Mesendoderm (in vitro differentiated cells): ENCODE measurements around the gene GALNT9.

Experiments used
- DNase-seq: peaks from one replicate; pipeline ENCODE4 v3.0.0; 2013
- H2AK5ac ChIP-seq: 2 replicates; pipeline ENCODE4 v1.6.1; 2013; ENCODE audit warnings: low read length, inconsistent platforms
- H2BK120ac ChIP-seq: 2 replicates; pipeline ENCODE4 v1.6.1; 2013; ENCODE audit warnings: low read depth, mild to moderate bottlenecking, low read length, moderate library complexity, mixed read lengths
- H2BK15ac ChIP-seq: replicated peaks from 2 replicates; pipeline ENCODE4 v1.6.1; 2013; ENCODE audit warnings: low read depth, mild to moderate bottlenecking, moderate library complexity
- H2BK5ac ChIP-seq: 2 replicates; pipeline ENCODE4 v1.6.1; 2013; ENCODE audit warnings: low read length, inconsistent platforms
- H3K18ac ChIP-seq: 2 replicates; pipeline ENCODE4 v1.6.1; 2013; ENCODE audit warnings: mild to moderate bottlenecking, low read length, mixed read lengths
- H3K23ac ChIP-seq: one replicate; pipeline ENCODE4 v1.6.1; 2013; ENCODE audit warnings: low read length
- H3K27ac ChIP-seq: 2 replicates; pipeline ENCODE4 v1.5.1; 2013; ENCODE audit warnings: low read depth, mild to moderate bottlenecking, inconsistent platforms, low read length, moderate library complexity
- H3K27me3 ChIP-seq: 2 replicates; pipeline ENCODE4 v1.6.1; 2013; ENCODE audit warnings: low read length, control low read depth, mild to moderate bottlenecking, inconsistent platforms; ENCODE audit not compliant: insufficient read depth, poor library complexity
- H3K36me3 ChIP-seq: 2 replicates; pipeline ENCODE4 v1.6.1; 2013; ENCODE audit warnings: low read length, inconsistent platforms; ENCODE audit not compliant: control insufficient read depth, insufficient read depth
- H3K4ac ChIP-seq: one replicate; pipeline ENCODE4 v1.6.1; 2013; ENCODE audit warnings: low read depth, mild to moderate bottlenecking, low read length, moderate library complexity
- H3K4me1 ChIP-seq: 2 replicates; pipeline ENCODE4 v1.6.1; 2013; ENCODE audit warnings: low read depth, low read length, inconsistent platforms; ENCODE audit not compliant: control insufficient read depth
- H3K4me2 ChIP-seq: 2 replicates; pipeline ENCODE4 v1.6.1; 2013; ENCODE audit warnings: low read length
- H3K4me3 ChIP-seq: 2 replicates; pipeline ENCODE4 v1.5.1; 2013; ENCODE audit warnings: mild to moderate bottlenecking, low read length
- H3K56ac ChIP-seq: one replicate; pipeline ENCODE4 v1.6.1; 2013; ENCODE audit warnings: low read length
- H3K79me1 ChIP-seq: 2 replicates; pipeline ENCODE4 v1.6.1; 2013; ENCODE audit warnings: low read length, inconsistent platforms
- H3K79me2 ChIP-seq: 2 replicates; pipeline ENCODE4 v1.6.1; 2013; ENCODE audit warnings: mild to moderate bottlenecking, low read length; ENCODE audit not compliant: control insufficient read depth, insufficient read depth
- H3K9ac ChIP-seq: 2 replicates; pipeline ENCODE4 v1.6.1; 2013; ENCODE audit warnings: low read length, inconsistent platforms
- H4K5ac ChIP-seq: one replicate; pipeline ENCODE4 v1.6.1; 2013; ENCODE audit warnings: low read length
- H4K8ac ChIP-seq: one replicate; pipeline ENCODE4 v1.6.1; 2013; ENCODE audit warnings: low read depth, mild to moderate bottlenecking, control low read depth, low read length, moderate library complexity
- WGBS: extraction: QIAGEN DNeasy Blood & Tissue Kit; methylation state at CpG from one replicate; pipeline ENCODE4 v1.1.7; 2013; ENCODE audit warnings: low lambda C conversion rate, missing lambda C conversion rate; ENCODE audit not compliant: insufficient coverage; ENCODE audit errors: extremely low coverage; 5-methylcytosine and 5-hydroxymethylcytosine counted together

The GALNT9 gene

DNA sequence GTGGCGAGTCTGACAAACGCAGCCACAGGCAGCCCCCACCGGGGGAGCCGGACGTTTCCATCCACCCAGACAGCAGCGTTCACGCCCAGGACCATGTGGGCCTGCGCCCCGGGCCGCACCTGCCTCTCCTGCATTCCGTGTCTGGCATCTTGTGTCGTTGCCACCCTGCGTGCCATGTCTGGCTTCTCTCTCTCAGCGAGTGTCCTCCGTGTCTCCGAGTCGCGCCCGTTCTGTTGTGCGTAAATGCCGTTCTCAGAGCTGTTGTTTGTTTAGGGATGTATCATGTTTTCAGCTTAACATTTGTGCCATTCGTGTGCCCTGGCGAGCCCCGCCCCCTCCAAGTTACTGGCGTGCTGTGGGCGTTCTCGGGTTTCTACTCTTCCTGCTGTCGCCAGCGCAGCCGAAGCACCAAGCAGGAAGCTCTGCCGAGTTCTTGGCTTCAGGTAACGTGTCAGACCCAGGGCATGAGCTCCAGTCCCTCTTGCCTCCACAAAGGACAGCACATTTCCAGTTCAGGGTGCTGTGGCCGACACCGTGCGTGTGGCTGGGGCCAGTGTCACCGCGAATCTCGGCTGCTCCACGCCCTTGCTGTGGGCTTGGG is 150.5 kb downstream of the GALNT9 start:
- no CpG with 5 or more reads among the region's 39 CpGs for WGBS
- no peak overlapping the region for H3K23ac ChIP-seq
- H2BK5ac ChIP-seq = no peak overlapping the region
- H3K27me3 ChIP-seq = no peaks in the 10 kb centered on the region
- no peak overlapping the region for H3K4me2 ChIP-seq
- no peak overlapping the region for H2BK15ac ChIP-seq
- H3K4me1 ChIP-seq = no peaks in the 10 kb centered on the region
- H4K8ac ChIP-seq = no peak overlapping the region
- no peak overlapping the region for H2AK5ac ChIP-seq
- no peak overlapping the region for H2BK120ac ChIP-seq
- H3K36me3 ChIP-seq = no peaks in the 10 kb centered on the region
- no peak overlapping the region for H3K27ac ChIP-seq
- H3K79me1 ChIP-seq = no peaks in the 10 kb centered on the region
- no peaks in the 10 kb centered on the region for H3K79me2 ChIP-seq
- no peak overlapping the region for H3K9ac ChIP-seq
- no peak overlapping the region for H3K4ac ChIP-seq
- no peak overlapping the region for H3K4me3 ChIP-seq
- DNase-seq = no peak
- H4K5ac ChIP-seq = no peak overlapping the region
- H3K56ac ChIP-seq = no peak overlapping the region
- no peak overlapping the region for H3K18ac ChIP-seq

DNA sequence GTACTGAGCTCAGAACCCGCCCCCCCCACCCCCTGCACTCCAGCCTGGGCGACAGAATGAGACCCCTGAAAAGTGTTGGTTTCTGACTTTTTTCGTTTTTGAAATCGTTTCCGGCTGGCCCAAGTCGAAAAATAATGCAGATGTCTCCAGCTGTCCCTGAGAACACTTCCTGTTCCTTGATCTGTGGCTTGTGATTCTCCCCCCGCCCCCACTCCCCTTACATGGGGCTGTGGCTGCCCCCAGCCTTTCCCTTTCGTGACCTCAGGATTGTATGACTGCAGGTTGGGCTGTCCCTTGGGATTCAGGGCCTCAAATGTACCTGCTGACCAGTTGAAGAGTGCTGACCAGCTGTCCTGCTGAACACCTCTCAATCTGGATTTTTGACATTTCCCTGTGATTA is 151.1 kb downstream of the GALNT9 start:
- Histone ChIP-seq H2BK120ac (no peak overlapping the region), H2AK5ac (no peak overlapping the region), H3K4ac (no peak overlapping the region), H3K23ac (no peak overlapping the region), H3K4me2 (no peak overlapping the region), H3K79me1 (no peaks in the 10 kb centered on the region), H4K5ac (no peak overlapping the region), H3K18ac (no peak overlapping the region), H3K9ac (no peak overlapping the region), H3K27ac (no peak overlapping the region), H3K4me3 (no peak overlapping the region), H3K4me1 (no peaks in the 10 kb centered on the region), H3K56ac (no peak overlapping the region), H3K27me3 (no peaks in the 10 kb centered on the region), H3K36me3 (no peaks in the 10 kb centered on the region), H3K79me2 (no peaks in the 10 kb centered on the region), H4K8ac (no peak overlapping the region), H2BK15ac (no peak overlapping the region), H2BK5ac (no peak overlapping the region)
- no peak for DNase-seq
- WGBS = no CpG with 5 or more reads among the region's 8 CpGs

DNA sequence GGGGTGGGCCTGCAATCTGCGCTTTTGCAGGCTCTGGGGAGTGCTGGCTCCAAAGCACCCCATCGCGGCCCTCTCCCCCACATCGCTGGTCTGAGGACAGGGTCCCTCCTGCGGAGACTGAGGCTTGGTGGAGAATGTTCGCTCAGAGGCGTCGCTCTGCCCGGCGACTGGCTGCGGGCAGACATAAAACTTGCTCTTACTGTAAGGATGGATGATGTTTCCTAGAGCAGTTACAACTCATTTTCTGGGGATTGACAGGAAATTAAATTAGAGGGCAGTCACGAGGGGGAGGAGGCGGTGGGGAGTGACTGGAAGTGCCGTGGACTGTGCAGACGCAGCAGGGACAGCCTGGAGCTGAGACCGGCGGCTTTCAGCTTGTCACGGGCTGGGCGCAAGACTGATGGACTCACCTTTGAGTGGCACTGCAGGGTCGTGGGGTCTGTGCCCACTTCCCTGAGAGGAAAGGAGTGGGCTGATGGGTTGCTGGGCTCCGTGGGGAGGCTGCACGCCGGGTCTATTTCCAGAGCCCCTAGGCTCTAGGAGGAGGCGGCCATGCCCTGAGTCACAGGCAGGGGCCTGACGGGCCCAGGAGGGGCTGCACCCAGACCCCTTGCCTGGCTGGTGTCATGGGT is 152.4 kb downstream of the GALNT9 start:
- no peak overlapping the region for H2BK120ac ChIP-seq
- no peak overlapping the region for H3K56ac ChIP-seq
- no peaks in the 10 kb centered on the region for H3K27me3 ChIP-seq
- no peak overlapping the region for H3K27ac ChIP-seq
- H3K4me2 ChIP-seq = no peak overlapping the region
- H3K79me1 ChIP-seq = no peaks in the 10 kb centered on the region
- H3K9ac ChIP-seq = no peak overlapping the region
- H3K4me1 ChIP-seq = no peaks in the 10 kb centered on the region
- H3K4ac ChIP-seq = no peak overlapping the region
- no peak overlapping the region for H3K4me3 ChIP-seq
- no peak overlapping the region for H4K5ac ChIP-seq
- H4K8ac ChIP-seq = no peak overlapping the region
- no peak overlapping the region for H2BK15ac ChIP-seq
- H3K18ac ChIP-seq = no peak overlapping the region
- H3K23ac ChIP-seq = no peak overlapping the region
- no peak for DNase-seq
- H3K36me3 ChIP-seq = no peaks in the 10 kb centered on the region
- H2BK5ac ChIP-seq = no peak overlapping the region
- no peaks in the 10 kb centered on the region for H3K79me2 ChIP-seq
- WGBS = no CpG with 5 or more reads among the region's 25 CpGs
- no peak overlapping the region for H2AK5ac ChIP-seq

DNA sequence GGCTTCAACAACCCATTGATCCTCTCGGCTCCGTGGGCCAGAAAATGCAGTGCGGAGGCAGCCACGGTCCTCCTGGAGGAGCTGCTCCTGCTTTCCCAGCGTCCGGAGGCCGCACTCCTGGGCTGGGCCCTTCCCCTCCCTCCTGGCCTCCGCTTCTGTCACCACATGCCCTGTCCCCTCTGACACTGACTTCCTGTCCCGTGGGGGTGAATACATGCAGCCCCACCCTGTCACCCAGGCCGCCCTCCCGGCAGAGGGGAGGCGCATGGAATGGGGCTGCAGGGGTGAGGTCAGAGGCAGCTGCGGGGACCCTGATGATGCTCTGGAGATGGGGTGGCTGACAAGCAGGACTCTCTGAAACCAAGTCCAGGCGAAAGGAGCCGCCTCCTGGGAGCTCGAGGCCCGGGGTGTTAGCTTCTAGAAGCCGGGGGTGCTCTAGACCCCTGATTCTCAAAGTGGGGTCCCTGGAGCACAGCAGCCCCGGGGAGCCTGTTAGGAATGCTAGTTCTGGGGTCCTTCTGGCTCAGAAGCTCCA is 152.9 kb downstream of the GALNT9 start:
- Histone ChIP-seq H4K8ac (no peak overlapping the region), H3K23ac (no peak overlapping the region), H3K4me1 (no peaks in the 10 kb centered on the region), H3K56ac (no peak overlapping the region), H3K79me2 (no peaks in the 10 kb centered on the region), H3K36me3 (no peaks in the 10 kb centered on the region), H3K4ac (no peak overlapping the region), H3K27me3 (no peaks in the 10 kb centered on the region), H3K18ac (no peak overlapping the region), H2BK5ac (no peak overlapping the region), H4K5ac (no peak overlapping the region), H3K9ac (no peak overlapping the region), H3K4me2 (no peak overlapping the region), H3K79me1 (no peaks in the 10 kb centered on the region), H3K4me3 (no peak overlapping the region), H2BK15ac (no peak overlapping the region), H2BK120ac (no peak overlapping the region), H2AK5ac (no peak overlapping the region), H3K27ac (no peak overlapping the region)
- no peak for DNase-seq
- no CpG with 5 or more reads among the region's 19 CpGs for WGBS

DNA sequence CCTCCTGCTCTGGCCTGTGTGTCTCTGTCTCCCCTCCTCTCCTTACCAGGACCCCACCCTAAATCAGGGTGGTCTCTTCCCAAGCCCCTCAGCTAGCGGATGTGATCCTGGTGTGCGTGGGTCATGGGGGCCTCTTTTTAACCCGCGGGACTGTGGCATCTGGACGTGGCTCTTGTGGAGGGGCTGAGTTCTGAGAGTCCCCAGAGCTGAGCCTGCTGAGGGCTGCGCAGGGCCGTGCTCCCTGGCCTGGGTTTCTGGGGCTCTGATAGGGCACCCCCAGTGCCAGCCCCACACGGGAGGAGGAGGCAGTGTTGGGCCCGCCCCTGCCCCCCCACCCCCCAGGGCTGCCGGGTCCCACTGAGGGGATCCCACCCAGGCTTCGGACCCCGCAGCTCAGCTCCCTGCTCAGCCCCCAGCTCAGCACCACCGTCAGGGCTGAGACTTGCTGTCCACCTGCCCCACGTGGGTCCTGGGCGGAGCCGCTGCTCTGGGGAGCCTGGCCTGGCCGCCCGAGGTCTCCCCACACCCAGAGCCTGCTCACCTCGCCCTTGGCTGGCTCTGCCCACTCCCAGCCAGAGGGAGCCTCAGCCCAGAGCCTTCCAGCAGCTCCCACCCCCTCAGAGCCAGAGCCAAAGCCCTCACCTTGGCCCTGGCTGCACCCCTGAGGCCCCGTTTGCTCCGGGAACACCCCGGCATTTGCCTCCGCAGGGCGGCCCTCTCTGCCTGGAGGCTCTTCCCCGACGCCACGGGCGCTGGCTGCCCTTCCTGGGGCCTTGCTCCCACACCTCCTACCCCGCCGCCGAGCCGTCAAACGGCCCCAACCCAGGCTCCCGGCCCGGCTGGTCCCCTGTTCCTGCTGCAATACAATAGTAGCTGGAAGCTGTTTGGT is 153.6 kb downstream of the GALNT9 start:
- Histone ChIP-seq H3K79me2 (no peaks in the 10 kb centered on the region), H3K9ac (no peak overlapping the region), H2BK15ac (no peak overlapping the region), H3K27me3 (no peaks in the 10 kb centered on the region), H4K8ac (no peak overlapping the region), H3K36me3 (no peaks in the 10 kb centered on the region), H3K4me2 (no peak overlapping the region), H2BK5ac (no peak overlapping the region), H3K4me3 (no peak overlapping the region), H4K5ac (no peak overlapping the region), H3K79me1 (no peaks in the 10 kb centered on the region), H3K23ac (no peak overlapping the region), H3K27ac (no peak overlapping the region), H3K56ac (no peak overlapping the region), H3K4ac (no peak overlapping the region), H2AK5ac (no peak overlapping the region), H3K4me1 (no peaks in the 10 kb centered on the region), H2BK120ac (no peak overlapping the region), H3K18ac (no peak overlapping the region)
- no peak for DNase-seq
- WGBS = no CpG with 5 or more reads among the region's 35 CpGs
